Hepatic stellate cell (primary cell): ENCODE results near the gene COX7C.
A peak's percentile ranks its signal among the peaks of the same experiment; 100 is the strongest.
"Not testable (repeated sequence)": the region's sequence is repeated elsewhere in the genome, so short reads cannot be mapped to it uniquely, and the experiment has no call there.

ENCODE experiments used
- DNase-seq: peaks from one replicate; pipeline ENCODE4 v3.0.0; 2011; ENCODE audit warnings: low spot score

The COX7C gene, protein sequence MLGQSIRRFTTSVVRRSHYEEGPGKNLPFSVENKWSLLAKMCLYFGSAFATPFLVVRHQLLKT

GRCh38 chr5:86617756-86618576, at the start of gene COX7C:
Gene COX7C (plus strand): TSS chr5:86617941. CDS start chr5:86618056, 115 bp downstream.
- DNase-seq, result peak; percentile 85

DNA sequence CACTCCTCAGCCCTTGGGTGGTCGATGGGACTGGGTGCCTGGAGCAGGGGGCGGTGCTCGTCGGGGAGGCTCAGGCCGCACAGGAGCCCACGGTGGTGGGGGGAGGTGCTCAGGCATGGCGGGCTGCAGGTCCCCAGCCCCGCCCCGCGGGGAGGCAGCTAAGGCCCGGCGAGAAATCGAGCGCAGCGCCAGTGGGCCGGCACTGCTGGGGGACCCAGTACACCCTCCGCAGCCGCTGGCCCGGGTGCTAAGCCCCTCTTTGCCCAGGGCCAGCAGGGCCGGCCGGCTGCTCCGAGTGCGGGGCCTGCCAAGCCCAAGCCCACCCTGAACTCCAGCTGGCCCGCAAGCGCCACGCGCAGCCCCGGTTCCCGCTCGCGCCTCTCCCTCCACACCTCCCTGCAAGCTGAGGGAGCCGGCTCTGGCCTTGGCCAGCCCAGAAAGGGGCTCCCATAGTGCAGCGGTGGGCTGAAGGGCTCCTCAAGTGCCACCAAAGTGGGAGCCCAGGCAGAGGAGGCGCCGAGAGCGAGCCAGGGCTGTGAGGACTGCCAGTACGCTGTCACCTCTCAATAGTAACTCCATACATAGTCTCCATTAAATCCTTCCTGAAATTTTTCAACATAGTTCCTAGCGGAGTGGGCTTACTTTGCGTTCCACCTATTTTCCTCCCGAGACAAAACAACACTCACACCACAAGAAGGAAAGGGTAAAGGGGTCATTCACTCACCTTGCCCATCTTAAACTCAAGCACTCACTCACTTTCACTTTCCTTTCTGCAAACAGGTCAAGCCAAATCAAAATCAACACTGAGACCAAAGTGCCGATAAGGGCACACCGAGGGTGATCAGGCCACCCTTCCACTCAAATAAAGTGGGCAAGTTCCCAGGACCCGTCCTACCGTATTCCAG, 48.0 kb upstream of the COX7C start:
- DNase-seq, result not testable (repeated sequence)

DNA sequence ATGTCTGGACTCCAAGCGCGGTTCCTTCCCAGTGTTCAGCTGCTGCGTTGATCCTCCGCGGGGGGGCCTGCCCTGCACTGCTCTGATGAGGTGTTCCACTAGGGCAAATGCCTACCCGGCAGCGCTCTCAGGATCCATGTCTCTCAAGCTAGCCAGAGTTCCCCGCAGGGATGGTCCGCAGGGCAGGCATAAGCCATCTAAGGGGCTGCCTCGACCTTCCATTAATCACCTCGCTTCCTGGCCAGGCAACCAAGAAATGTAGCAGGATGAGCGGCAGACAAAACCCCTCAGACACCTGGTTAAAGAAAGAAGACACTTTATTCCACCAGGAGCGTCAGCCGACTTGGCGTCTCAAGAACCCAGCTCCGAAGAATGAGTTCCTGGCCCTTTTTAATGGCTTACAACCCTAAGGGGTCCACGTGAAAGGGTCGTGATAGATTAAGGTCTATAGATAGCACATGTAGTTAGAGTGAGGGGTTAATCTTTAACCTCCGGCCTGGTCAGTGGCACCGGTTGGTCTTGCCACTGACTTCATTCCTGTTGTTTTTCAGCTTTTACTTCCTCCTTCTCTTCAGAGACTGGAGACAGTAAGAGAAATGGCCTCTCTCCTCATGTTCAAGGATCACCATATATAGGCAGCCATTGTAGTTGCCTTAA, 47.2 kb upstream of the COX7C start:
- DNase-seq, result no peak

DNA sequence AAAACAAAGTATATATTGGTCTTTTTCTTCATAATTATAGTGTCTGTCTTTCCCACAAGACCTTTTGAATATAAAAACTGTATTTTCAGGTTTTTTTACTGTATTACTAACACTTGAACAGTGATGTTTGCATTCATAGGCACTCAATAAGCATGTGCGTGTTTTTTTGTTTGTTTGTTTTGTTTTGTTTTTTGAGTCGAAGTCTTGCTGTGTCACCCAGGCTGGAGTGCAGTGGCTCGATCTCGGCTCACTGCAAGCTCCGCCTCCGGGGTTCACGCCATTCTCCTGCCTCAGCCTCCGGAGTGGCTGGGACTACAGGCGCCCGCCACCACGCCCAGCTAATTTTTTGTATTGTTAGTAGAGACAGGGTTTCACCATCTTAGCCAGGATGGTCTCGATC, 46.6 kb upstream of the COX7C start:
- not testable (repeated sequence) for DNase-seq

GRCh38 chr5:86572825-86573517, 44.8 kb upstream of the COX7C start:
- no peak for DNase-seq

DNA sequence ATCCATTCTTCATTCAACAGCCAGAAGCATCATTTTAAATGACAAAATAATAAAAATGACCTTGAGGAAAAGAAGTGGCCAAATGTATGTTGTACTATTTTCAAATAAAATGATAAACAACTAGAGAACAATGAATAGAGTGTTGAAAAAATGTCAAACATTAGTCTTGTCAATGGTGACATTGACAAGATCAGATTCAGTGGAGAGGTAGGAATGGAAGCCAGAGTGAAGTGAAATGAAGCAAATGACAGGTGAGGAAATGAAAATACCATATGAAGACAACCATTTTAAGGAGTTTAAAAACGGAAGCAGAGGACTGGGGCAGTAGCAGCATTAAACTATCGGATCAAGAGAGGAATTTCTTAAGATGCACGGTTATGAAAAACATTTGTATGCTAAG, 38.2 kb upstream of the COX7C start:
- no peak for DNase-seq

- no peak for DNase-seq
Observed at GRCh38 chr5:86596476-86596875, 21.3 kb upstream of the COX7C start.

GRCh38 chr5:86605881-86606280, 11.9 kb upstream of the COX7C start:
- no peak for DNase-seq

- no peak for DNase-seq
Observed at GRCh38 chr5:86613455-86613854, 4.3 kb upstream of the COX7C start.

GRCh38 chr5:86617309-86617755, 409 bp upstream of the COX7C start:
- no peak for DNase-seq

- DNase-seq, result no peak
Observed at GRCh38 chr5:86623785-86624483, 6.2 kb downstream of the COX7C start.

DNA sequence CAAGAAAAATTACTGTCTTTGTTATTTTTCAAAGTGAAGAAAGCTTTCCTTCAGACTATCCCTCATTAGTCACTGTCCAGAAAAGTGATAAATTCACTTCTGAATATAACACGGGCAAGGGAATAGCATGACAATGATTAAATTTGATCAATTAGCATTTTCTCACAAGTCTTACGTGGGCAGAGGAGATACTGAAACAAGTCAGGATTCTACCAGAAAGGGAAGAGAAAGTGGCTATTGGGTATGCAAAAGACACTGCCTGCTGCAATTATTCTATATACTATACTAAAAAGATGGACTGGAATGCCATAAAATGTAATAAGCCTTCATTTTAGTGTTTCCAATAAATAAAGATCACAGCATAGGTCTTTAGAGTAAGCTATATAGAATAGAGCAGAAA, 7.4 kb downstream of the COX7C start:
- no peak for DNase-seq

DNA sequence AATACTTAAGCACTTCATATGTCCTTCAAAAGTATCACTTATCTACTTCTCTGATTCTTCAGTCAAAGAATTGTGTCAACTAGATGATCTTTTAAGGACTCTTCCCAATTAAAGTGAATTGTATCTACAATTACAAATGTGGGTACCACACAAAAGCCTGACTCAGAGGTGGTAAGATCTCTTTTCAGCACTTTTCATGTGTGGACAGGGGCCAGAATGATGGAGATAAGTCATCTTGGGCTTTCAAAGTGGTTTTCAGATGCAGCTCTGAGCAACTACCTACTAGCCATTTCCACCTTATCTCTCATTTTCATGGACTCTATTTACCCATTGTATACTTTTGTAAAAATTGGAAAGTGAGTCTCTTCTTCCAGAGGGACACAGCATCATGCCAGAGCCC, 8.4 kb downstream of the COX7C start:
- DNase-seq, result no peak

DNA sequence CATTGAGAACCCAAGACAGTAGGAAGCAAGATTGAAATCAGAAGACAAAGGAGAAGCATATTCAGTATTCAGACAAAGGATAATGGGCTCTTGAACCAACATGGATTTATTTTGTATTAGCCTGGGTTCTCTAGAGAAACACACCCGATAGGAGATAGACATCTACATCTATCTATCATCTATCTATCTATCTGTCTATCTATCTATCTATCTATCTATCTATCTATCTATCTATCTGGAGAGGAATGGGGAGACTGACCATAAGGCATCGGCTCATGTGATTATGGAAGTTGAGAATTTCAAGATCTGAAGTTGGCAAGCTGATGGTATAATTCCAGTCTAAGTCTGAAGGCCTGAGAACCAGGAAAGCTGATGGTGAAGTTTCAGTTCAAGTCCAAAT, 13.4 kb downstream of the COX7C start:
- DNase-seq, result no peak

GRCh38 chr5:86640998-86641397, 23.3 kb downstream of the COX7C start:
- no peak for DNase-seq

GRCh38 chr5:86644843-86645242, 27.1 kb downstream of the COX7C start:
- no peak for DNase-seq

DNA sequence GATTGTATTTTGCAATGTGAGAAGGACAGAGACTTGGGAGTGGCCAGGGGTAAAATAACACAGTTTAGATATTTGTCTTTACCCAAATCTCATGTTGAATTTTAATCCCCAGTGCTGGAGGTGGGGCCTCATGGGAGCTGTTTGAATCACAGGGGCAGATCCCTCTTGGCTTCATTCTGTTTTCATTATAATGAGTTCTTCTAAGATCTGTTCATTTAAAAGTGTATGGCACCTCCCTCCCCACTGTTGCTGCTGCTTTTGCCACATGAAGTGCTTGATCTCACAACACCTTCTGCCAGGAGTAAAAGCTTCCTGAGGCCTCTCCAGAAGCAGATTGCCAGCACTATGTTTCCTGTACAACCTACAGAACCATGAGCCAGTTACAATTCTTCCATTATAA, 28.1 kb downstream of the COX7C start:
- no peak for DNase-seq

DNA sequence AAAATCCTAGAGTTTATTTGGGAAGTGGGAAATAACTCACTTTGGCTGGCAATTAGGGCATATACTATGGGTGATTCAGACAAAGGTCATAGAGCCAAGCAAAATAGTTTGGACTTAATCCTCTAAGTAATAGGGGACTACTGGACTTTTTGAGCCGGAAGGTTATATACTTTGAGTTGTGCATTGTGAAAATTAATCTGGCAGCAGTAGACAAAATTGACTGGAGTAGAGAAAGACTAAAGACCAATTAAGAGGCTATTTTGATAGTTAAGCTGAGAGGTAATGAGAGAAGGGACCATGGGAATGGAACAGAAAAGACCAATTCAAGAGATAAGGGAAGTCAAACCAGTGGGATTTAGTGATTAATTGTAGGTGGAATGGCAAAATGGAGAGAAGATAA, 28.9 kb downstream of the COX7C start:
- DNase-seq, result no peak

GRCh38 chr5:86649832-86650505, 32.2 kb downstream of the COX7C start:
- DNase-seq, result no peak

DNA sequence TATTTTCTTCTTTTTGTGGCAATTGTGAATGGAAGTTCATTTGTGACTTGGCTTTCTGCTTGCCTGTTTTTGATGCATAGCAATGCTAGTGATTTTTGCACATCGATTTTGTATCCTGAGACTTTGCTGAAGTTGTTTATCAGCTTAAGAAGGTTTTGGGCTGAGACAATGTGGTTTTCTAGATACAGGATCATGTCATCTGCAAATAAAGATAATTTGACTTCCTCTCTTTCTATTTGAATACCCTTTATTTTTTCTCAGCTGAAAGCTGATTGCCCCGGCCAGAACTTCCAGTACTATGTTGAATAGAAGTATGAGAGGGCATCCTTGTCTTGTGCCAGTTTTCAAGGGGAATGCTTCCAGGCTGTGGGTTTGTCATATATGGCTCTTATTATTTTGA, 43.0 kb downstream of the COX7C start:
- DNase-seq, result not testable (repeated sequence)

DNA sequence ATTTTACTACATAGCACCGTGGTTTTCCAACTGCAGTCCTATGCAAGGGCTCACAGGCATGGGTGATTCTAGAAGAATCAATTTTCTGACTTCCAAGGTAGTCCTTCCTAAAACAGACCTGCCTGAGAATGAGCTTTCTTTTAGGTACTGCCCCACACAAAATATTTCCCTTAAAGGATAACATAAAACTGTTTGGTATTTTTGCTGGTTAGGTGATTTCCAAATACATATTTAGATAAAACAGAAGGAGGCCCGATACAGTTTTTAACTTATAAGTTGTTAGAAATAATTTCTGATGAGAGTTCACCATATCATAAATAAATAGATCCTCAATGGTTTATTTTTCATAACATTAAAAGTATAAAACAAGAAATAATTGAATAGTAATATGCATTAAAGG, 46.4 kb downstream of the COX7C start:
- DNase-seq, result no peak
